ENCODE measurements around the gene PDIA6.

The PDIA6 gene

GRCh38 chr2:10765461-10765860 is 47.1 kb downstream of the PDIA6 start:
- DNase-seq (ENCODE audit: low read depth in 3 of 3, low spot score in 1 of 3): no peak

DNA sequence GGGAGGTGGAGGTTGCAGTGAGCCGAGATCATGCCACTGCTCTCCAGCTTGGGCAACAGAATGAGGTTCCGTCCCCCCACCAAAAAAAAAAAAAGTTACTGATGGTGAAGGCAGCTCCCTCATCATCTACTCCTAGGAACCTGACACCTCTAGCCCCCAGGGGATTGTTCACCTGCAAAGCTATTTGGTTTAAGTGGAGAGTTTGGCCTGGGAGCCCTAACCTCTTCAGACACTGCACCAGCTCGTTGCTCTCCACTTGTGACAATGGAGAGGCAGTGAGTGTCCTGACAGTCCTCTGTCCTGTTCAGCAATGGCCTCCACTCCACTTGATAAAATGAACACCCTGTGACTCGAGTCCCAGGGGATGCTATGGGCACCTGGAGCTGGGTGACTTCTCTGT is 47.7 kb downstream of the PDIA6 start:
- no peak for DNase-seq (ENCODE audit: low read depth in 3 of 3, low spot score in 1 of 3)

GRCh38 chr2:10764096-10764785 is 48.3 kb downstream of the PDIA6 start:
- DNase-seq (ENCODE audit: low read depth in 3 of 3, low spot score in 1 of 3): no peak

DNA sequence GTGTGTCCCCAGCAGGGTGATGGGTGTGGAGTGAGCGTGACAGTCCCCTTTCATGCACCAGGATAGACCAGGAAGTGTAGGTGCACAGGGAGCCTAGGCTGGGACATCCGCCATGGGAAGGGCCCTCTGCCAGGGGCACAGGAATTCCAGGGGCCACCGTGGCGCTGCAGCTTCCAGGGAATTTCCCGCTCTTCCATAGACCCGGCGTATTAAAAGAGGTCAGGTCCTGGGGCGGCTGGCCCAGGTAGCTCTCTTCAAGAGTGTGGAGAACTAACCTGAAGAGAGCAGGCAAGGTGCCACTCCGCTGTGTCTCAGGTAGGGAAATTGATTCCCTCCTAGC is 49.2 kb downstream of the PDIA6 start:
- no peak for DNase-seq (ENCODE audit: low read depth in 3 of 3, low spot score in 1 of 3)

DNA sequence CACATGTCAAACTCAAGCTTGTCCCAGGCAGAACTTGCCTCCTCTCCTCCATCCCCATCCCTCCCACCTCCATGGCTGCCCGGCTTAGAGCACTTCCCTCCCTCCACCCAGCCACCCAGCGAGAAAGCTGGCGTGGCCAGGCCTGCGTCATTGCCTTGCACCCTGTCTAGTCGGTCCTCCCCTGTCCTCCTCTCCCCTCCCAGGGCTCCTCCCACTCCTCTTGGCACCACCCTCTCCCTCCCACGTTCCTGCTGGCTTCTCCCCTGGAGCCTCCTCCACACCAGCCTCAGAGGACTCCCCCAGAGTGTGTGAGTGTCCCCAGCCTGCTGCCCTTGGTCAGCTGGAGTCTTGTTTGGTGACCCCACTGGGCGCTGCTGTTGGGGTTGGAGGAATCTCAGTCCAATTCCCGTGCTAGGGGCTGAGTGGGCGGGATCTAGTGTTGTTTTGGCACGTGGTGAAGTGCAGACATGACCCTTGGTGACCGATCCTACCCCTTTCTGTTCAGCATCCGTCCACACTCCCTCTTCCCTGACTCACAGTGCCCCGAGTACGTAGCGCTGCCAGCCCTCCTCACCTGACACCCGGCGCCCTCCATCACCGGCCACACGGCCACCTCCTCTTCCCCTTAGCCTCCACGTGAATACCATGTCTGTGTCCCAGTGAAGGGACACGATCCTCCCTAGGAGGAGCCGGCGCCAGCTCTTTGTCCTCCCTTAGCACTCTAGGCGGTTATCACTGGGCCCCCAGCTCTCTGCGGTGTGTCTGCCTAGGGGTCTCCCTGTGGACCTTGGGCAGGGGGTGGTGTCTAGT is 49.7 kb downstream of the PDIA6 start:
- DNase-seq (ENCODE audit: low read depth in 3 of 3, low spot score in 1 of 3): no peak

DNA sequence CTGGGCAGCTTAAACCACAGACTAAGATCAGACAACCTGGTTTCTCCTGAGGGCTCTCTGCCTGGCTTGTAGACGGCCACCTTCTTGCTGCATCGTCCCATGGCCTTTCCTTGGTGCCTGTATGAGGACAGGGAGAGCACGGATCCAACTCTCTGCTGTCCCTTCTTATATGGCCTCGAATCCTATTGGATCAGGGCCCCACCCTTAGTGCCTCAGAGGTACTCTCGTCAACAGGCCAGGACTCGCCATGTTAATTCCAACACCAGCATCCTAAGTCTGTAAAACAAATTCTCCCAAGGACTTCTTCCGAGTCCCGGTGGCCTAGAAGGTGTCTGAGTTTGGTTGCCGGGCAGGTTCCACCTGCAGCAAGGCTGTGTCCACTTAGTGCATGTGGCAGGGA is 51.0 kb downstream of the PDIA6 start:
- DNase-seq (ENCODE audit: low read depth in 3 of 3, low spot score in 1 of 3): no peak

DNA sequence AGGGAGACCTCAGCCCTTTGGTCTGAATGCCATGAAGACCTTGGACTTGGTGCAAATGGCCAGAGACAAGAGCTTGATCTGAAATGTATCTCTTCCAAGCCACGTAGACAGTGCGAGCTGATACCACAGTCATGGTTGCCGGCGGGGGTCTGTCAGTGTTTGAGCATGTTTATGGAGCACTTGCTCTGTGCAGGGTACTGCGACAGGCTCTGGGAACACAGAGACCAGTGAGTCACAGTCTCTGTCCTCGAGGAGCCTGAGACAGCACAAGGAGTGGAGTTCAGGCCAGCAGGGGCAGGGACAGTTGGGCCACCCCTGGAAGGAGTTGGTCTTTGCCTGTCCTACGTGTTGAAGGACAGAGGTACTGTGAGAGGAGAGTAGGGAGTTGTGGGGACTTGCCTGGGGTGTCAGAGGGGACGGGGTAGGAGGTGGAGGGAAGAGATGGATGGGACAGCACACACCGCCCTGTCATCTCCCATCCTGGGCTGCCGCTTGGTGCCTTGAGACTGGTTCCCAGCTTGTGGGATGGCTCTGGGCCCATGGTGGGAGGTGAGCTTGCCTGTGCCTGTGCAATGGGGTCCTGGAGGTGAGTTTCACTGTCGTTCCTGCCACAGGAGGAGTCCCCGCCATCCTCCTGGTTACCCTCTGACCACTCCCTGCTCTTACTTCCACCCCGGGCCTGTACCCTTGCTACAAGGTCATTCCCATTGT is 51.6 kb downstream of the PDIA6 start:
- no peak for DNase-seq (ENCODE audit: low read depth in 3 of 3, low spot score in 1 of 3)

GRCh38 chr2:10759151-10759714 is 53.4 kb downstream of the PDIA6 start:
- DNase-seq (ENCODE audit: low read depth in 3 of 3, low spot score in 1 of 3): no peak

- DNase-seq (ENCODE audit: low read depth in 3 of 3, low spot score in 1 of 3): no peak
Observed at GRCh38 chr2:10757814-10758286, 54.7 kb downstream of the PDIA6 start.

DNA sequence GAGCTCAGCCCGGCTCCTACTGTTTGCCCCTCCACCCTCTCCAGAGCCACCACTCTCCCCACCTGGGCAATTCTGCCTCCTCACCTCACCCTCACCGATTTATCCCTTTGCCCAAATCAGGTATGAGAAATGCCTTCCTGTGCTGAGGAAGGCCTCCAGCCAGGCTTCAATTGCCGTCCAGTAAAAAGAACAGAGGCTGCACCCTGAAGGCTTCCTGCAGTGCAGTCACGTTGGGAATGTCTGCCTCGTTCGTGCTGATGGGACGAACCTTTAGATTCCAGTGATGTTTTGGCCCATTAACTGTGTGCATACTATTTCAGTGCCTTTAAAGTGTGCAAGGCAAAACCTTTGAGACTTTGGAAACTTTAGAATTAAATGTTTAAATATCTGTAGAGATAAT is 57.0 kb downstream of the PDIA6 start:
- DNase-seq (ENCODE audit: low read depth in 3 of 3, low spot score in 1 of 3): no peak

DNA sequence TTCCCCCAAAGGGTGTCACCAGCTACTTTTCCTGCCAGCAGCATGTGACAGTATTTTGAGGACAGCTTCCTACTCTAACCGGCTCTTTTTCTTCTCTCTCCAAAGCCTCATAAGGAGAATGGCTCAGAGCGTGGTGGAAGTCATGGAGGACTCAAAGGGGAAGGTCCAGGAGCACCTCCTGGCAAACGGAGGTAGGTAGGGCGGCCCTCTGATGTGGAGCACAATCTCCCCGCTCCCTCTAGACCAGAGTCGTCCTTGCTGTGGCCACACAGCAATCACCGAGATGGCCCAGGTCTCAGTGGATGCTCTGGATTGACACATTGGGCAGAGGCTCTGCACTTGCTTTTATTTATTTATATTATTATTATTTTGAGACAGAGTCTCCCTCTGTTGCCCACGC is 58.7 kb downstream of the PDIA6 start:
- DNase-seq (ENCODE audit: low read depth in 3 of 3, low spot score in 1 of 3): no peak

- DNase-seq (ENCODE audit: low read depth in 3 of 3, low spot score in 1 of 3): no peak
Observed at GRCh38 chr2:10753156-10753555, 59.4 kb downstream of the PDIA6 start.

DNA sequence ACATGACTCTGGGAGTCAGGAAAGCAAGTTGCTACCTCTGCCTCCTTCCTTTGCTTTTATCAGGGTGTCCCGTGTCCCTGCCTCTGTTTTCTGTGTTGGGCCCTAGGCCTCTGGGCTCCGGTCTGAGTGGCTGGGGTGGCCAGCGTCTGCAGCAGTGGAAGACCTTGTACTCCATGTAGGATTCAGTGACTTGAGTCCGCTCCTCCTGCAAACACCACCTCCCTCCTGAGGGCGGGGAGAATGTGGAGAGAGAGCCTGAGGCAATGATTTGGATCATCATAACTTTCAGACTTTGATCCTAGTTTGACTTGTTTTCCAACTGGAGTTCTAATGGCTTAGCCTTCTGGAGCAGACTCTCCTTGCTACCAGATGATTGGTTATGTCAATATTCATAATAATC is 60.3 kb downstream of the PDIA6 start:
- no peak for DNase-seq (ENCODE audit: low read depth in 3 of 3, low spot score in 1 of 3)

- DNase-seq (ENCODE audit: low read depth in 3 of 3, low spot score in 1 of 3): no peak
Observed at GRCh38 chr2:10750610-10751009, 62.0 kb downstream of the PDIA6 start.

- DNase-seq (ENCODE audit: low read depth in 3 of 3, low spot score in 1 of 3): no peak
Observed at GRCh38 chr2:10742666-10743065, 69.9 kb downstream of the PDIA6 start.

DNA sequence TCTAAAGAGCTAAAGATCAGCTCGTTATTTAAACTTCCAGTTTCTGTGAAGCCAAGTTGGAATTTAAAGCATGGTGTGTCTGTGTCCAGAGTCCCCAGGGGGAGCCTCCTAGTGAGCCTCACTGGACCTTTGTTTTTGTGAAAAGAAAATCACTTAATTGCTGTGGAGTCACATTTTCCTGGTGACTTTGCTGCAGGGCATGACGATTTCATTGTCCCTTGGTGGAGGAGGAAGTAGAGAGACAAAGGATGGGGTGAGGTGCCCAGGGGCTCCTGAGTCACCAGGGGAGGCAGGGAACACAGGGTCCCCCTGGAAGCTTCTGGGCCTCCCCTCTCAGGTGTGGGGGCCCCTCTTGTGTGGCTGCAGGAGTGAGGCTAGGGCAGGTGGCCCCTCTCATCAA is 71.4 kb downstream of the PDIA6 start:
- DNase-seq (ENCODE audit: low read depth in 3 of 3, low spot score in 1 of 3): no peak

DNA sequence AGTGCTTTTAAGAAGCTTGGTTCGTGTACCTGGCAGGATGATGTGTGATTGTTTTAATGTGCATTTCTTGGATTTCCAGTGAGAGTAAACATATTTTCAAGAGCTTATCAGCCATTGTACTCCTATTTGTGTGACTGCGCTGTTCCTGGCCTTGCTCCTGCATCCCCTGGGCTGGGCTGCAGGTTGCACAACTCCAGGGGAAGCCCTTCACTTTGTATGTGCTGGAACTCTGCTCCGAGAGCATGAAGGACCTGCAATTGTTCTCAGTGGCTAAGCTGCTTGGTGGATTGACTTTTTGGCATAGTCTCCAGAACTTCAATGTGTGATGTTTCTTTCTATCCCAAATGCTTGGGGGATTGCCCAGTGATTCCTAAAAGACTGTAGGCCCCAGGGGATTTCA is 72.4 kb downstream of the PDIA6 start:
- DNase-seq (ENCODE audit: low read depth in 3 of 3, low spot score in 1 of 3): no peak

DNA sequence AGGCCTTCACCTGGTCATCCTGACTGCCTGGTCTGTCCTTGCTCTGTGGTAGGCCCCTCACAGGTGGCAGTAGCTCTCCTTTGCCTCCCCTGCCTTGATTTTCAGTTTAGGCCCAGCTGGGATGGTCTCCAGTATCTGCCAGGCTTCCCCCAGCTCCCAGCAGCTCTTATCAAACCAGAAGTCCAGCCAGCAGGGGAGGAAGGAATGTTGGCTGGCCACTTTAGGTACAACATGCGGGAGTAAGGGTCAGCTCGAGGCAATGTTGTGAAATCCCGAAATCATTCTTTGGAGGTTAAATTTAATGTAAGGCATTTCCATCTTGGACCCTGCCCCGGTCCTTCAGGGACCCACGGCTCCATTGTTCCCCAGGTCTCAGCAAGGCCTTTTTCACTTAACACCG is 74.4 kb downstream of the PDIA6 start:
- no peak for DNase-seq (ENCODE audit: low read depth in 3 of 3, low spot score in 1 of 3)

DNA sequence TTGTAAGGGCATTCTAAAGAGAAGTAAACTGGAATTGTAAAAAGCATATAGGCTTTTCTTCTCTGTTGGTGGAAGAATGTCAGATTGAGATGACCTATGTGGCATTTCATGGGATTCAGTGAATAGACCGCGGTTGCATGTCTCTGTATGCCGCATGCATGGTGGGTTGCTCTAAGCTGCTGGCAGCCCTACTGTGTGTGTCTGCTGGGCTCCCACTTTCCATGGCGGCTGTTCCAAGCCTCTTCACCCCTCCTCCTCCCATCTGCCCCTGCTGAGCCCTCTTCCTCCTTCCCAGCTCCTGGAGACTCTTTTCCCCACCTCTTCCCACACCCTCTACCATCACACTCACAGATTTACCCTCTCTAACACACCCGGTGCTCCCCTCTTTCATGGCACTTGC is 78.6 kb downstream of the PDIA6 start:
- DNase-seq (ENCODE audit: low read depth in 3 of 3, low spot score in 1 of 3): no peak

- no peak for DNase-seq (ENCODE audit: low read depth in 3 of 3, low spot score in 1 of 3)
Observed at GRCh38 chr2:10733566-10733925, 79.0 kb downstream of the PDIA6 start.
